GM18909 (cell line): Measurements from ENCODE around the gene RNMT.

Source experiments
- ATAC-seq: cut with Tn5 transposase; IDR thresholded peaks from one replicate; pipeline ENCODE4 v1.9.1; 2021; ENCODE audit warnings: mild to moderate bottlenecking; ENCODE audit not compliant: unreplicated experiment, poor library complexity

The RNMT gene

GRCh38 chr18:13809531-13810255 is 83.2 kb downstream of the RNMT start:
- no peak for ATAC-seq

- no peak for ATAC-seq
Measured at GRCh38 chr18:13810950-13811485, 84.5 kb downstream of the RNMT start.

GRCh38 chr18:13811993-13812392 is 85.5 kb downstream of the RNMT start:
- no peak for ATAC-seq

- peak; percentile 82 for ATAC-seq
Measured at GRCh38 chr18:13813271-13813849, 86.9 kb downstream of the RNMT start.
